ENCODE data around the gene RCBTB1. TPM values are rescaled to one million over a fixed set of nuclear protein-coding genes. Genes with fewer than 3 reads are reported as not detected.
A peak's percentile ranks its signal among the peaks of the same experiment; 100 is the strongest.

Gene RCBTB1
- polyA plus RNA-seq, 2 of the 4 experiments (the other 2 are of a cell fraction): 11.9 to 20.7 TPM

DNA sequence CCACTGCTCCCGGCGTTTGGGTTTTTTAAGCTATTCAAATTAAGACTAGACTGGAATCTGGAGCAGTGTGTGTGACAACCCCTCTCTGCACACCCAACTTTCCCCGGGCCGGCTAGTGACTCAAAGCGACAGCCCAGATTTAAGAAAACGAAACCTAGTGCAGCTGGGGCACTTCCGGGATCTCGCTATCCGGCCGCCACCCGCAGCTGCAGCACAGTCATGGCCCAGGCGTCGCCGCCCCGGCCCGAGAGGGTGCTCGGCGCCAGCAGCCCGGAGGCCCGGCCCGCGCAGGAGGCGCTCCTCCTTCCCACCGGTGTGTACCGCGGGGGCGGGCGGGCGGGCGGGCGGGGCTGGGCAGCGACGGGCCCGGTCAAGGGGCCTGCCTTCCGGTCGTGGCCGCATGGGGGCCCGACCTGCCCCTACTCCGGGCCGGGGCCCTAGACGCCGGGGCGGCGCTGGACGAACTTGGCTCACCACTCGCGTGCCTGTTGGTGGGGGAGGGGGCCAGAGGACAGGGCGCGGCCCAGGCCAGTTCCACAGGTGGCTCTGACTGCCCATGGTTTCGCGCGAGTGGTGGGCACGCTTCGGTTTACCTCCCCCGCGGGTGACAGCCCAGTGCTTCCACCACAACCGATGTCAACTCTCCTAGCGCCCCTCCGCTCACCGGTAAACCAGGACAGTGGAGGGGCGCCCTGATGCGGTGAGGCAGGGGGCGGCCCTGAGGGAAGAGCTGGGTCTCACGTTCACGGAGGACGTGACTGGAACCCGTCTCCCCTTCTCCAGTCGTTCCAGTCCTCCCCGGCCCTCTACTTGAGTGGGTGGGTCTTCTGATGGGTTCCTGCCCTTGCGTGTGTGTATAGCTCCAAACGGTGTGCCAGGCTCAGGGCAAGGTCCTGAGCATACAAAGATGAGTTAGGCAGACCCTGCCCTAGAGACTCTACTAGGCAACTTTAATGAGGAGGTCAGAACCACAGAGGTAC lies 89.3 kb downstream of the RCBTB1 start, which contains the start of gene PHF11 (continued):
- TF ChIP-seq HOXB13 (CRISPR knock-in tag; IDR thresholded peaks at IDR 0.05; ENCODE audit: low read depth): no peak
- no peak for TF ChIP-seq CEBPB (IDR thresholded peaks at IDR 0.05)
- no peak for TF ChIP-seq ZSCAN20 (CRISPR knock-in tag; IDR thresholded peaks at IDR 0.05)
- peak in 1 of 2 experiments; percentile 65; a peak in 2 of 5 replicates for TF ChIP-seq JUN (IDR thresholded peaks at IDR 0.05)
- TF ChIP-seq, protein P1, sequence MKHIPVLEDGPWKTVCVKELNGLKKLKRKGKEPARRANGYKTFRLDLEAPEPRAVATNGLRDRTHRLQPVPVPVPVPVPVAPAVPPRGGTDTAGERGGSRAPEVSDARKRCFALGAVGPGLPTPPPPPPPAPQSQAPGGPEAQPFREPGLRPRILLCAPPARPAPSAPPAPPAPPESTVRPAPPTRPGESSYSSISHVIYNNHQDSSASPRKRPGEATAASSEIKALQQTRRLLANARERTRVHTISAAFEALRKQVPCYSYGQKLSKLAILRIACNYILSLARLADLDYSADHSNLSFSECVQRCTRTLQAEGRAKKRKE (CRISPR knock-in tag; IDR thresholded peaks at IDR 0.05; ENCODE audit: low read depth): no peak
- TF ChIP-seq, protein P2, sequence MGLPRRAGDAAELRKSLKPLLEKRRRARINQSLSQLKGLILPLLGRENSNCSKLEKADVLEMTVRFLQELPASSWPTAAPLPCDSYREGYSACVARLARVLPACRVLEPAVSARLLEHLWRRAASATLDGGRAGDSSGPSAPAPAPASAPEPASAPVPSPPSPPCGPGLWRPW (IDR thresholded peaks at IDR 0.05): no peak
- peak; percentile 49 for TF ChIP-seq POLR2A (IDR thresholded peaks at IDR 0.05; ENCODE audit: low read length)
- no peak for TF ChIP-seq MYC (IDR thresholded peaks at IDR 0.05; ENCODE audit: borderline replicate concordance, low read length)
- no peak for TF ChIP-seq MAFK (IDR thresholded peaks at IDR 0.05; ENCODE audit: partially characterized antibody)
- no peak for TF ChIP-seq HOXA7 (CRISPR knock-in tag; IDR thresholded peaks at IDR 0.05)
- no peak for TF ChIP-seq HEYL (CRISPR knock-in tag; IDR thresholded peaks at IDR 0.05)
- TF ChIP-seq RFX5 (IDR thresholded peaks at IDR 0.05): no peak
- TF ChIP-seq KDM1A (IDR thresholded peaks at IDR 0.05; ENCODE audit: low read depth): no peak
- no peak for TF ChIP-seq SREBF2 (IDR thresholded peaks at IDR 0.05)
- TF ChIP-seq TP53 (CRISPR knock-in tag; IDR thresholded peaks at IDR 0.05): no peak
- no peak for TF ChIP-seq NPAS2 (CRISPR knock-in tag; IDR thresholded peaks at IDR 0.05; ENCODE audit: borderline replicate concordance)
- no peak for TF ChIP-seq ZFP36 (IDR thresholded peaks at IDR 0.05; ENCODE audit: borderline replicate concordance, partially characterized antibody)
- TF ChIP-seq, protein P3, sequence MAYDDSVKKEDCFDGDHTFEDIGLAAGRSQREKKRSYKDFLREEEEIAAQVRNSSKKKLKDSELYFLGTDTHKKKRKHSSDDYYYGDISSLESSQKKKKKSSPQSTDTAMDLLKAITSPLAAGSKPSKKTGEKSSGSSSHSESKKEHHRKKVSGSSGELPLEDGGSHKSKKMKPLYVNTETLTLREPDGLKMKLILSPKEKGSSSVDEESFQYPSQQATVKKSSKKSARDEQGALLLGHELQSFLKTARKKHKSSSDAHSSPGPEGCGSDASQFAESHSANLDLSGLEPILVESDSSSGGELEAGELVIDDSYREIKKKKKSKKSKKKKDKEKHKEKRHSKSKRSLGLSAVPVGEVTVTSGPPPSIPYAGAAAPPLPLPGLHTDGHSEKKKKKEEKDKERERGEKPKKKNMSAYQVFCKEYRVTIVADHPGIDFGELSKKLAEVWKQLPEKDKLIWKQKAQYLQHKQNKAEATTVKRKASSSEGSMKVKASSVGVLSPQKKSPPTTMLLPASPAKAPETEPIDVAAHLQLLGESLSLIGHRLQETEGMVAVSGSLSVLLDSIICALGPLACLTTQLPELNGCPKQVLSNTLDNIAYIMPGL (CRISPR knock-in tag; IDR thresholded peaks at IDR 0.05; ENCODE audit: borderline replicate concordance): no peak
- TF ChIP-seq, protein P4, sequence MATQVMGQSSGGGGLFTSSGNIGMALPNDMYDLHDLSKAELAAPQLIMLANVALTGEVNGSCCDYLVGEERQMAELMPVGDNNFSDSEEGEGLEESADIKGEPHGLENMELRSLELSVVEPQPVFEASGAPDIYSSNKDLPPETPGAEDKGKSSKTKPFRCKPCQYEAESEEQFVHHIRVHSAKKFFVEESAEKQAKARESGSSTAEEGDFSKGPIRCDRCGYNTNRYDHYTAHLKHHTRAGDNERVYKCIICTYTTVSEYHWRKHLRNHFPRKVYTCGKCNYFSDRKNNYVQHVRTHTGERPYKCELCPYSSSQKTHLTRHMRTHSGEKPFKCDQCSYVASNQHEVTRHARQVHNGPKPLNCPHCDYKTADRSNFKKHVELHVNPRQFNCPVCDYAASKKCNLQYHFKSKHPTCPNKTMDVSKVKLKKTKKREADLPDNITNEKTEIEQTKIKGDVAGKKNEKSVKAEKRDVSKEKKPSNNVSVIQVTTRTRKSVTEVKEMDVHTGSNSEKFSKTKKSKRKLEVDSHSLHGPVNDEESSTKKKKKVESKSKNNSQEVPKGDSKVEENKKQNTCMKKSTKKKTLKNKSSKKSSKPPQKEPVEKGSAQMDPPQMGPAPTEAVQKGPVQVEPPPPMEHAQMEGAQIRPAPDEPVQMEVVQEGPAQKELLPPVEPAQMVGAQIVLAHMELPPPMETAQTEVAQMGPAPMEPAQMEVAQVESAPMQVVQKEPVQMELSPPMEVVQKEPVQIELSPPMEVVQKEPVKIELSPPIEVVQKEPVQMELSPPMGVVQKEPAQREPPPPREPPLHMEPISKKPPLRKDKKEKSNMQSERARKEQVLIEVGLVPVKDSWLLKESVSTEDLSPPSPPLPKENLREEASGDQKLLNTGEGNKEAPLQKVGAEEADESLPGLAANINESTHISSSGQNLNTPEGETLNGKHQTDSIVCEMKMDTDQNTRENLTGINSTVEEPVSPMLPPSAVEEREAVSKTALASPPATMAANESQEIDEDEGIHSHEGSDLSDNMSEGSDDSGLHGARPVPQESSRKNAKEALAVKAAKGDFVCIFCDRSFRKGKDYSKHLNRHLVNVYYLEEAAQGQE (IDR thresholded peaks at IDR 0.05): no peak
- TF ChIP-seq, protein P5, sequence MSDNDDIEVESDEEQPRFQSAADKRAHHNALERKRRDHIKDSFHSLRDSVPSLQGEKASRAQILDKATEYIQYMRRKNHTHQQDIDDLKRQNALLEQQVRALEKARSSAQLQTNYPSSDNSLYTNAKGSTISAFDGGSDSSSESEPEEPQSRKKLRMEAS (IDR thresholded peaks at IDR 0.05): 0 out of 2 replicates have a peak, but pooled peaks have one; percentile 25

DNA sequence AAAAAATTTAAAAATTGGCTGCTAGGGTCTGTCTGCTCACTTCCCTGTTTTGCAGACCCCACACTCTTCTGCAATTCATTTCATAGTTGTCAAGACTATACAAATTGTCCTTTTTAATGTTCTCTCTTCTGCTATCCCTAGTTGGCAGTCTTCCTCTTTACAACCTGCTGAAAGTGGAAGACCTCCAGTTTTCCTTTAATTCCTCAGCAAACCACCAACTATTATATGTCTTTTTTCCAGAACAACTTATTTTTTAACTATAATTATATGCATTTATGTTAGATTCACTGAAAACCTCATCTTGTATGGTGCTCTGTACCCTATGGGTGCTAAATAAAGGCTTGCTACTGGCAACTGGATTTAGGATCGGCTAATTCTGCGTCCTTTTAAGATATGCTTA lies 90.7 kb downstream of the RCBTB1 start:
- H3K4me2 ChIP-seq: peak overlapping the region; percentile 93
- ATAC-seq: no peak
- H3K9me3 ChIP-seq: no peaks in the 10 kb centered on the region
- ChIA-PET CTCF (interaction anchor here (1.6 kb wide), 1 partner anchor 183 kb away, joined by 3 read pairs; no protein-coding TSS in a partner anchor), POLR2A (interaction anchor here (1.9 kb wide), 1 partner anchor 50 kb away, joined by 10 read pairs; the partner anchor contains the start of genes CAB39L and SETDB2)
- H3K4me1 ChIP-seq: peaks cover 8% of the 10 kb centered on the region
- 2% methylated on average over 2 of the region's 2 CpGs for WGBS (ENCODE audit: missing lambda C conversion rate)
- FAIRE-seq: no peak
- no peak for DNase-seq (ENCODE audit: low read depth in 1 of 2, low spot score in 1 of 2)
- peak overlapping the region; percentile 83 to 98 for H3K27ac ChIP-seq
- TF ChIP-seq, protein P6, sequence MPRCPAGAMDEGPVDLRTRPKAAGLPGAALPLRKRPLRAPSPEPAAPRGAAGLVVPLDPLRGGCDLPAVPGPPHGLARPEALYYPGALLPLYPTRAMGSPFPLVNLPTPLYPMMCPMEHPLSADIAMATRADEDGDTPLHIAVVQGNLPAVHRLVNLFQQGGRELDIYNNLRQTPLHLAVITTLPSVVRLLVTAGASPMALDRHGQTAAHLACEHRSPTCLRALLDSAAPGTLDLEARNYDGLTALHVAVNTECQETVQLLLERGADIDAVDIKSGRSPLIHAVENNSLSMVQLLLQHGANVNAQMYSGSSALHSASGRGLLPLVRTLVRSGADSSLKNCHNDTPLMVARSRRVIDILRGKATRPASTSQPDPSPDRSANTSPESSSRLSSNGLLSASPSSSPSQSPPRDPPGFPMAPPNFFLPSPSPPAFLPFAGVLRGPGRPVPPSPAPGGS (IDR thresholded peaks at IDR 0.05): no peak
- TF ChIP-seq NFE2L2 (conservative IDR thresholded peaks at IDR 0.05; ENCODE audit: low read length) (no peak), SREBF2 (IDR thresholded peaks at IDR 0.05) (no peak), CBX2 (IDR thresholded peaks at IDR 0.05; ENCODE audit: borderline replicate concordance, low read depth) (no peak), CHD2 (IDR thresholded peaks at IDR 0.05; ENCODE audit: low read length, partially characterized antibody) (no peak)
- TF ChIP-seq, protein P7, sequence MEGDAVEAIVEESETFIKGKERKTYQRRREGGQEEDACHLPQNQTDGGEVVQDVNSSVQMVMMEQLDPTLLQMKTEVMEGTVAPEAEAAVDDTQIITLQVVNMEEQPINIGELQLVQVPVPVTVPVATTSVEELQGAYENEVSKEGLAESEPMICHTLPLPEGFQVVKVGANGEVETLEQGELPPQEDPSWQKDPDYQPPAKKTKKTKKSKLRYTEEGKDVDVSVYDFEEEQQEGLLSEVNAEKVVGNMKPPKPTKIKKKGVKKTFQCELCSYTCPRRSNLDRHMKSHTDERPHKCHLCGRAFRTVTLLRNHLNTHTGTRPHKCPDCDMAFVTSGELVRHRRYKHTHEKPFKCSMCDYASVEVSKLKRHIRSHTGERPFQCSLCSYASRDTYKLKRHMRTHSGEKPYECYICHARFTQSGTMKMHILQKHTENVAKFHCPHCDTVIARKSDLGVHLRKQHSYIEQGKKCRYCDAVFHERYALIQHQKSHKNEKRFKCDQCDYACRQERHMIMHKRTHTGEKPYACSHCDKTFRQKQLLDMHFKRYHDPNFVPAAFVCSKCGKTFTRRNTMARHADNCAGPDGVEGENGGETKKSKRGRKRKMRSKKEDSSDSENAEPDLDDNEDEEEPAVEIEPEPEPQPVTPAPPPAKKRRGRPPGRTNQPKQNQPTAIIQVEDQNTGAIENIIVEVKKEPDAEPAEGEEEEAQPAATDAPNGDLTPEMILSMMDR (IDR thresholded peaks at IDR 0.05): 0 out of 3 replicates have a peak, but pooled peaks have one; percentile 6
- H3K4me3 ChIP-seq: peak overlapping the region; percentile 83
